Stimulated activated memory B cell treated with anti-CD40 and anti-IgM and Interleukin-4, amounts not matched to agents 10 μg/mL and 1 μg/mL and 100 μg/mL, for 72 hours (primary cell): ENCODE measurements around the gene SPSB3.

Experiments
- ATAC-seq: fragments of 150-1000 bp; cut with Tn5 transposase; 2 replicates; pipeline ENCODE4 v1.10.0; 2021
- H3K27ac Mint-ChIP-seq: one replicate; pipeline ENCODE4 v1.8.0; 2022; ENCODE audit warnings: mild to moderate bottlenecking, mixed read lengths
- H3K27me3 Mint-ChIP-seq: one replicate; pipeline ENCODE4 v1.8.0; 2022; ENCODE audit warnings: mixed read lengths
- H3K36me3 Mint-ChIP-seq: one replicate; pipeline ENCODE4 v1.8.0; 2022; ENCODE audit warnings: mixed read lengths
- H3K4me1 Mint-ChIP-seq: one replicate; pipeline ENCODE4 v1.8.0; 2022; ENCODE audit warnings: mixed read lengths
- H3K4me3 Mint-ChIP-seq: one replicate; pipeline ENCODE4 v1.8.0; 2022; ENCODE audit warnings: mild to moderate bottlenecking, moderate library complexity, mixed read lengths
- H3K9me3 Mint-ChIP-seq: one replicate; pipeline ENCODE4 v1.8.0; 2022; ENCODE audit warnings: mixed read lengths

SPSB3 gene

GRCh38 chr16:1775846-1776671 is 6.3 kb downstream of the SPSB3 start:
- no peak for ATAC-seq
- no peaks in the 10 kb centered on the region for H3K27me3 Mint-ChIP-seq
- H3K9me3 Mint-ChIP-seq: no peaks in the 10 kb centered on the region
- H3K4me1 Mint-ChIP-seq: peaks cover 27% of the 10 kb centered on the region
- H3K4me3 Mint-ChIP-seq: no peak overlapping the region
- H3K27ac Mint-ChIP-seq: no peak overlapping the region
- peaks cover 13% of the 10 kb centered on the region for H3K36me3 Mint-ChIP-seq

- H3K36me3 Mint-ChIP-seq: peaks cover 14% of the 10 kb centered on the region
- no peaks in the 10 kb centered on the region for H3K9me3 Mint-ChIP-seq
- no peak overlapping the region for H3K4me3 Mint-ChIP-seq
- H3K27ac Mint-ChIP-seq: no peak overlapping the region
- H3K27me3 Mint-ChIP-seq: no peaks in the 10 kb centered on the region
- ATAC-seq: no peak
- H3K4me1 Mint-ChIP-seq: peaks cover 30% of the 10 kb centered on the region
Measured at GRCh38 chr16:1775006-1775845, 7.1 kb downstream of the SPSB3 start.

GRCh38 chr16:1774448-1774780 is 8.0 kb downstream of the SPSB3 start:
- Mint-ChIP-seq H3K27ac (no peak overlapping the region), H3K36me3 (peaks cover 17% of the 10 kb centered on the region), H3K4me3 (no peak overlapping the region), H3K9me3 (no peaks in the 10 kb centered on the region), H3K4me1 (peaks cover 35% of the 10 kb centered on the region), H3K27me3 (no peaks in the 10 kb centered on the region)
- ATAC-seq: no peak

GRCh38 chr16:1773703-1774447 is 8.5 kb downstream of the SPSB3 start:
- ATAC-seq: no peak
- H3K4me3 Mint-ChIP-seq: peak overlapping the region; percentile 99
- peaks cover 19% of the 10 kb centered on the region for H3K36me3 Mint-ChIP-seq
- H3K27ac Mint-ChIP-seq: peak overlapping the region; percentile 95
- no peaks in the 10 kb centered on the region for H3K9me3 Mint-ChIP-seq
- peaks cover 30% of the 10 kb centered on the region for H3K4me1 Mint-ChIP-seq
- no peaks in the 10 kb centered on the region for H3K27me3 Mint-ChIP-seq

- H3K36me3 Mint-ChIP-seq: peaks cover 26% of the 10 kb centered on the region
- H3K27me3 Mint-ChIP-seq: no peaks in the 10 kb centered on the region
- peak within 1 kb of the TSS; percentile 99 for H3K4me3 Mint-ChIP-seq
- peaks cover 31% of the 10 kb centered on the region for H3K4me1 Mint-ChIP-seq
- no peaks in the 10 kb centered on the region for H3K9me3 Mint-ChIP-seq
- peak within 1 kb of the TSS; percentile 95 for H3K27ac Mint-ChIP-seq
- peak; percentile 73 for ATAC-seq
Measured at GRCh38 chr16:1772908-1773702, 9.3 kb downstream of the SPSB3 start, which contains the start of gene MRPS34. TSS of gene MRPS34 (minus strand) at chr16:1773134. CDS start at chr16:1773119, 15 bp downstream.

GRCh38 chr16:1772362-1772907 is 9.9 kb downstream of the SPSB3 start, which contains the start of gene EME2:
TSS of gene EME2 (plus strand) at chr16:1772810. CDS start at chr16:1773228, 418 bp downstream.
- Mint-ChIP-seq H3K4me3 (peak within 1 kb of the TSS; percentile 99), H3K27me3 (no peaks in the 10 kb centered on the region), H3K36me3 (peaks cover 31% of the 10 kb centered on the region), H3K27ac (peak within 1 kb of the TSS; percentile 95), H3K9me3 (no peaks in the 10 kb centered on the region), H3K4me1 (peaks cover 35% of the 10 kb centered on the region)
- ATAC-seq: peak; percentile 3

- H3K27me3 Mint-ChIP-seq: no peaks in the 10 kb centered on the region
- H3K27ac Mint-ChIP-seq: peak overlapping the region; percentile 95
- no peak for ATAC-seq
- H3K9me3 Mint-ChIP-seq: no peaks in the 10 kb centered on the region
- peaks cover 35% of the 10 kb centered on the region for H3K4me1 Mint-ChIP-seq
- peak overlapping the region; percentile 99 for H3K4me3 Mint-ChIP-seq
- H3K36me3 Mint-ChIP-seq: peaks cover 34% of the 10 kb centered on the region
Measured at GRCh38 chr16:1771864-1772361, 10.5 kb downstream of the SPSB3 start.

- Mint-ChIP-seq H3K9me3 (no peaks in the 10 kb centered on the region), H3K4me1 (peaks cover 31% of the 10 kb centered on the region), H3K27ac (peak within 1 kb of the TSS; percentile 95), H3K27me3 (no peaks in the 10 kb centered on the region), H3K36me3 (peaks cover 32% of the 10 kb centered on the region), H3K4me3 (peak within 1 kb of the TSS; percentile 99)
- ATAC-seq: peak; percentile 69
Measured at GRCh38 chr16:1771188-1771863, 11.0 kb downstream of the SPSB3 start, which contains the start of gene NME3. TSS of gene NME3 (minus strand) at chr16:1771543. CDS start at chr16:1771534, 9 bp downstream.

GRCh38 chr16:1770328-1771187 is 11.8 kb downstream of the SPSB3 start:
- Mint-ChIP-seq H3K4me3 (peak overlapping the region; percentile 99), H3K4me1 (peaks cover 31% of the 10 kb centered on the region), H3K9me3 (no peaks in the 10 kb centered on the region), H3K36me3 (peaks cover 37% of the 10 kb centered on the region), H3K27me3 (no peaks in the 10 kb centered on the region), H3K27ac (peak overlapping the region; percentile 95)
- peak; percentile 54 for ATAC-seq

- H3K4me3 Mint-ChIP-seq: peak overlapping the region; percentile 99
- peaks cover 42% of the 10 kb centered on the region for H3K36me3 Mint-ChIP-seq
- H3K27me3 Mint-ChIP-seq: no peaks in the 10 kb centered on the region
- no peaks in the 10 kb centered on the region for H3K9me3 Mint-ChIP-seq
- H3K4me1 Mint-ChIP-seq: peaks cover 31% of the 10 kb centered on the region
- ATAC-seq: no peak
- H3K27ac Mint-ChIP-seq: peak overlapping the region; percentile 95
Measured at GRCh38 chr16:1769402-1770300, 12.7 kb downstream of the SPSB3 start.

- Mint-ChIP-seq H3K27me3 (no peaks in the 10 kb centered on the region), H3K4me1 (peaks cover 28% of the 10 kb centered on the region), H3K27ac (no peak overlapping the region), H3K9me3 (no peaks in the 10 kb centered on the region), H3K4me3 (peak overlapping the region; percentile 41), H3K36me3 (peaks cover 42% of the 10 kb centered on the region)
- no peak for ATAC-seq
Measured at GRCh38 chr16:1768767-1769401, 13.5 kb downstream of the SPSB3 start.
